PC-9 (cell line): ENCODE data around the gene RASSF3.

ENCODE experiments used
- EZH2 ChIP-seq: fragments of 200-600 bp; sonication (generic); IDR thresholded peaks from 2 replicates; pipeline ENCODE4 v1.8.0; 2017; ENCODE audit warnings: antibody characterized with exemption, low read depth
- TF ChIP-seq, protein P1 (sequence below): fragments of 200-600 bp; sonication (generic); conservative IDR thresholded peaks from 2 replicates; pipeline ENCODE4 v1.6.1; 2017; ENCODE audit warnings: mixed run types, antibody characterized with exemption, mild to moderate bottlenecking, moderate library complexity

DNA sequence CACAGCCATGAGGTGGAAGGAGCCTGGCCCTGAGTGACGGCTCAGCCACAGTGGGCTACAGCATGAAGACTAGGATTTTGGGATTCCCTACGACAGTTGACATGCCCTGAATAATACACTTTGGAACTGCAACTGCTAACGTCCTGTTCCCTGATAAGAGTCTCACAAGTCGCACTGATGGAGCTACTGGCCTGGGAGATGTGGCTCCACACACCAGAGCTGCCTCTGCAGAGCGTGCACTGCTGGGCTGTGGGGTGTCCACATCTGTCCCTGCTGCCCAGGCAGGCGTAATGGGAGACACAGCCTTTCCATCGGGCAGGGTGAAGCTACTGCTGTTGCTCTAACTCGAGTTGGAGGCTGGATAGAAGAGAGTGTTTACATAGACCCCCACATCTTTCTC lies 42.7 kb upstream of the RASSF3 start:
- TF ChIP-seq, protein P1, sequence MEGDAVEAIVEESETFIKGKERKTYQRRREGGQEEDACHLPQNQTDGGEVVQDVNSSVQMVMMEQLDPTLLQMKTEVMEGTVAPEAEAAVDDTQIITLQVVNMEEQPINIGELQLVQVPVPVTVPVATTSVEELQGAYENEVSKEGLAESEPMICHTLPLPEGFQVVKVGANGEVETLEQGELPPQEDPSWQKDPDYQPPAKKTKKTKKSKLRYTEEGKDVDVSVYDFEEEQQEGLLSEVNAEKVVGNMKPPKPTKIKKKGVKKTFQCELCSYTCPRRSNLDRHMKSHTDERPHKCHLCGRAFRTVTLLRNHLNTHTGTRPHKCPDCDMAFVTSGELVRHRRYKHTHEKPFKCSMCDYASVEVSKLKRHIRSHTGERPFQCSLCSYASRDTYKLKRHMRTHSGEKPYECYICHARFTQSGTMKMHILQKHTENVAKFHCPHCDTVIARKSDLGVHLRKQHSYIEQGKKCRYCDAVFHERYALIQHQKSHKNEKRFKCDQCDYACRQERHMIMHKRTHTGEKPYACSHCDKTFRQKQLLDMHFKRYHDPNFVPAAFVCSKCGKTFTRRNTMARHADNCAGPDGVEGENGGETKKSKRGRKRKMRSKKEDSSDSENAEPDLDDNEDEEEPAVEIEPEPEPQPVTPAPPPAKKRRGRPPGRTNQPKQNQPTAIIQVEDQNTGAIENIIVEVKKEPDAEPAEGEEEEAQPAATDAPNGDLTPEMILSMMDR, result no peak
- no peak for TF ChIP-seq EZH2
